HUES64 (cell line): ENCODE results near the gene EMB.
"Not testable (repeated sequence)": the region's sequence is repeated elsewhere in the genome, so short reads cannot be mapped to it uniquely, and the experiment has no call there.

ENCODE experiments used
- H3K27ac ChIP-seq: 2 replicates; pipeline ENCODE4 v1.7.0; 2013; ENCODE audit warnings: low read depth, low read length, inconsistent platforms
- H3K27me3 ChIP-seq: 2 replicates; pipeline ENCODE4 v1.6.1; 2013; ENCODE audit warnings: mild to moderate bottlenecking, low read length; ENCODE audit not compliant: insufficient read depth
- H3K36me3 ChIP-seq: 2 replicates; pipeline ENCODE4 v1.6.1; 2013; ENCODE audit warnings: mild to moderate bottlenecking, low read length; ENCODE audit not compliant: insufficient read depth
- H3K4me1 ChIP-seq: 2 replicates; pipeline ENCODE4 v1.6.1; 2013; ENCODE audit warnings: mild to moderate bottlenecking, low read length, moderate library complexity; ENCODE audit not compliant: insufficient read depth
- H3K4me3 ChIP-seq: 2 replicates; pipeline ENCODE4 v1.5.1; 2013; ENCODE audit warnings: mild to moderate bottlenecking, low read length, moderate library complexity
- H3K9ac ChIP-seq: 2 replicates; pipeline ENCODE4 v1.6.1; 2013; ENCODE audit warnings: mild to moderate bottlenecking, low read depth, low read length
- H3K9me3 ChIP-seq: 2 replicates; pipeline ENCODE4 v1.6.1; 2013; ENCODE audit warnings: low read depth, low read length; ENCODE audit not compliant: insufficient read depth
- WGBS: fragments of 150-250, 120-280 bp; methylation state at CpG from one replicate; pipeline ENCODE4 v1.1.7; 2013; ENCODE audit warnings: missing lambda C conversion rate; 5-methylcytosine and 5-hydroxymethylcytosine counted together

The EMB gene

GRCh38 chr5:50420343-50420935 lies 20.6 kb downstream of the EMB start:
- WGBS = 98% methylated on average over 5 of the region's 5 CpGs
- no peaks in the 10 kb centered on the region for H3K4me1 ChIP-seq
- no peaks in the 10 kb centered on the region for H3K27me3 ChIP-seq
- H3K4me3 ChIP-seq = no peak overlapping the region
- H3K9me3 ChIP-seq = no peaks in the 10 kb centered on the region
- H3K9ac ChIP-seq = no peak overlapping the region
- no peaks in the 10 kb centered on the region for H3K36me3 ChIP-seq
- no peak overlapping the region for H3K27ac ChIP-seq

GRCh38 chr5:50419656-50420055 lies 21.4 kb downstream of the EMB start:
- H3K27ac ChIP-seq, H3K4me1 ChIP-seq, H3K36me3 ChIP-seq, H3K9ac ChIP-seq, H3K9me3 ChIP-seq, H3K4me3 ChIP-seq, H3K27me3 ChIP-seq: not testable (repeated sequence)
- WGBS = 91% methylated on average over 6 of the region's 6 CpGs

GRCh38 chr5:50416637-50417036 lies 24.5 kb downstream of the EMB start:
- not testable (repeated sequence) for H3K4me3 ChIP-seq, H3K9me3 ChIP-seq, H3K27ac ChIP-seq, H3K27me3 ChIP-seq, H3K4me1 ChIP-seq, H3K36me3 ChIP-seq, H3K9ac ChIP-seq
- 93% methylated on average over 3 of the region's 3 CpGs for WGBS

GRCh38 chr5:50415912-50416311 lies 25.2 kb downstream of the EMB start:
- no peak overlapping the region for H3K9ac ChIP-seq
- WGBS = 94% methylated on average over 4 of the region's 4 CpGs
- no peaks in the 10 kb centered on the region for H3K36me3 ChIP-seq
- H3K9me3 ChIP-seq = no peaks in the 10 kb centered on the region
- peaks cover 15% of the 10 kb centered on the region for H3K4me1 ChIP-seq
- no peaks in the 10 kb centered on the region for H3K27me3 ChIP-seq
- no peak overlapping the region for H3K27ac ChIP-seq
- H3K4me3 ChIP-seq = no peak overlapping the region

GRCh38 chr5:50410932-50411331 lies 30.2 kb downstream of the EMB start:
- not testable (repeated sequence) for H3K9me3 ChIP-seq, H3K9ac ChIP-seq, H3K27ac ChIP-seq, H3K27me3 ChIP-seq, H3K4me3 ChIP-seq, H3K36me3 ChIP-seq
- peaks cover 18% of the 10 kb centered on the region for H3K4me1 ChIP-seq

GRCh38 chr5:50406877-50407276 lies 34.2 kb downstream of the EMB start:
- Histone ChIP-seq H3K9me3 (no peaks in the 10 kb centered on the region), H3K27me3 (no peaks in the 10 kb centered on the region), H3K4me3 (no peak overlapping the region), H3K4me1 (peaks cover 9% of the 10 kb centered on the region), H3K9ac (no peak overlapping the region), H3K27ac (no peak overlapping the region), H3K36me3 (no peaks in the 10 kb centered on the region; the same call in 1 of the 2 replicates)
- 100% methylated on average over 1 of the region's 1 CpG for WGBS

GRCh38 chr5:50401336-50401735 lies 39.8 kb downstream of the EMB start:
- Histone ChIP-seq H3K36me3 (peaks cover 4% of the 10 kb centered on the region), H3K27me3 (no peaks in the 10 kb centered on the region), H3K4me3 (no peak overlapping the region), H3K9me3 (no peaks in the 10 kb centered on the region), H3K27ac (no peak overlapping the region), H3K9ac (no peak overlapping the region), H3K4me1 (no peaks in the 10 kb centered on the region)
- WGBS = 78% methylated on average over 3 of the region's 3 CpGs

GRCh38 chr5:50393925-50394609 lies 47.0 kb downstream of the EMB start:
- H3K36me3 ChIP-seq, H3K27me3 ChIP-seq, H3K9ac ChIP-seq, H3K9me3 ChIP-seq, H3K4me3 ChIP-seq, H3K27ac ChIP-seq, H3K4me1 ChIP-seq: not testable (repeated sequence)
- 87% methylated on average over 2 of the region's 2 CpGs for WGBS

GRCh38 chr5:50392289-50392688 lies 48.8 kb downstream of the EMB start:
- H3K9me3 ChIP-seq, H3K27me3 ChIP-seq, H3K36me3 ChIP-seq, H3K4me1 ChIP-seq, H3K9ac ChIP-seq, H3K4me3 ChIP-seq, H3K27ac ChIP-seq: not testable (repeated sequence)
- 91% methylated on average over 3 of the region's 3 CpGs for WGBS

GRCh38 chr5:50384381-50384780 lies 56.7 kb downstream of the EMB start:
- peaks cover 14% of the 10 kb centered on the region for H3K9me3 ChIP-seq
- H3K27me3 ChIP-seq, H3K9ac ChIP-seq, H3K4me1 ChIP-seq, H3K4me3 ChIP-seq, H3K27ac ChIP-seq, H3K36me3 ChIP-seq: not testable (repeated sequence)
- WGBS = 85% methylated on average over 1 of the region's 2 CpGs

- H3K9ac ChIP-seq, H3K4me3 ChIP-seq, H3K27me3 ChIP-seq, H3K27ac ChIP-seq, H3K36me3 ChIP-seq, H3K4me1 ChIP-seq: not testable (repeated sequence)
- peaks cover 18% of the 10 kb centered on the region for H3K9me3 ChIP-seq
- 95% methylated on average over 11 of the region's 11 CpGs for WGBS
Measured at GRCh38 chr5:50376696-50377095, 64.4 kb downstream of the EMB start.
